Large intestine (tissue), 12 donors: ENCODE results near the gene TNXB. TPM values are rescaled to one million over a fixed set of nuclear protein-coding genes. Genes with fewer than 3 reads are reported as not detected.

Source experiments
- DNase-seq, 2 donors: peaks; one replicate each; pipeline versions ENCODE4 v3.0.0 to v3.0.0-alpha.2; 2013
- H3K27ac ChIP-seq: one replicate; pipeline ENCODE4 v1.5.1; 2013; ENCODE audit warnings: low read length
- H3K27me3 ChIP-seq: 2 replicates; pipeline ENCODE4 v1.6.1; 2013; ENCODE audit warnings: low read length; ENCODE audit not compliant: control insufficient read depth, insufficient read depth
- H3K36me3 ChIP-seq: 2 replicates; pipeline ENCODE4 v1.6.1; 2013; ENCODE audit warnings: low read length; ENCODE audit not compliant: control insufficient read depth, insufficient read depth
- H3K4me1 ChIP-seq: one replicate; pipeline ENCODE4 v1.6.1; 2013; ENCODE audit warnings: low read length; ENCODE audit not compliant: control insufficient read depth, insufficient read depth
- H3K4me3 ChIP-seq: one replicate; pipeline ENCODE4 v1.5.1; 2013; ENCODE audit warnings: low read length
- H3K9me3 ChIP-seq: one replicate; pipeline ENCODE4 v1.6.1; 2013; ENCODE audit warnings: mild to moderate bottlenecking, low read depth, low read length, moderate library complexity; ENCODE audit not compliant: control insufficient read depth
- WGBS: methylation state at CpG from one replicate; pipeline ENCODE4 v1.1.5; 2013; ENCODE audit warnings: low lambda C conversion rate; ENCODE audit not compliant: insufficient coverage; 5-methylcytosine and 5-hydroxymethylcytosine counted together
- long read RNA-seq, 11 donors: transcript quantifications; one replicate each; lab custom pipeline, GENCODE V29; 2026
- polyA plus RNA-seq: library from polyadenylated mRNA; unstranded; fragments of 120-200 nt; gene quantifications from one replicate; pipeline ENCODE4 v1.2.1, GENCODE V29; 2013

TNXB gene
- polyA plus RNA-seq = 17.5 TPM
- long read RNA-seq, donor 1 = 0 reads
- long read RNA-seq, donor 2 = 0 reads
- long read RNA-seq, donor 3 = 0 reads
- long read RNA-seq, donor 4 = 0 reads
- long read RNA-seq, donor 5 = 0 reads
- long read RNA-seq, donor 6, partial matches to known transcripts = 0 of 2 reads
- long read RNA-seq, donor 6, other reads (novel, unspliced or antisense) = 0 of 2 reads
- long read RNA-seq, donor 7, partial matches to known transcripts = 64 of 65 reads
- long read RNA-seq, donor 7, other reads (novel, unspliced or antisense) = 0 of 65 reads
- long read RNA-seq, donor 8 = 0 reads
- long read RNA-seq, donor 9 = 0 reads
- long read RNA-seq, donor 10 = 0 reads
- long read RNA-seq, donor 11 = 0 reads

GRCh38 chr6:32109114-32109764, at the start of gene TNXB:
TNXB (minus strand) TSS chr6:32109338; CDS start chr6:32098198, 11,140 bp downstream.
- H3K9me3 ChIP-seq = no peaks in the 10 kb centered on the region
- WGBS = 33% methylated on average over 1 of the region's 12 CpGs
- no peaks in the 10 kb centered on the region for H3K27me3 ChIP-seq
- DNase-seq = peak in 1 of 2 donors; percentile 52
- H3K36me3 ChIP-seq = no peaks in the 10 kb centered on the region
- H3K27ac ChIP-seq = no peak within 1 kb of the TSS
- peak within 1 kb of the TSS; percentile 26 for H3K4me3 ChIP-seq
- H3K4me1 ChIP-seq = peaks cover 34% of the 10 kb centered on the region

- Histone ChIP-seq H3K27me3 (no peaks in the 10 kb centered on the region), H3K9me3 (no peaks in the 10 kb centered on the region), H3K4me1 (peaks cover 15% of the 10 kb centered on the region), H3K27ac (no peak overlapping the region), H3K36me3 (peaks cover 33% of the 10 kb centered on the region), H3K4me3 (no peak overlapping the region)
- DNase-seq = no peak
These were observed 48.9 kb upstream of the TNXB start for GRCh38 chr6:32158052-32158451.

- DNase-seq = no peak
- H3K27ac ChIP-seq = no peak overlapping the region
- H3K9me3 ChIP-seq = no peaks in the 10 kb centered on the region
- WGBS = no CpG with 5 or more reads among the region's 9 CpGs
- H3K4me1 ChIP-seq = peaks cover 26% of the 10 kb centered on the region
- peaks cover 28% of the 10 kb centered on the region for H3K36me3 ChIP-seq
- H3K4me3 ChIP-seq = no peak overlapping the region
- no peaks in the 10 kb centered on the region for H3K27me3 ChIP-seq
These were observed 47.8 kb upstream of the TNXB start for GRCh38 chr6:32156891-32157290.

GRCh38 chr6:32154514-32155161, 45.5 kb upstream of the TNXB start:
- Histone ChIP-seq H3K9me3 (no peaks in the 10 kb centered on the region), H3K27ac (peak overlapping the region; percentile 95), H3K4me3 (peak overlapping the region; percentile 86), H3K36me3 (peaks cover 28% of the 10 kb centered on the region), H3K4me1 (peaks cover 27% of the 10 kb centered on the region), H3K27me3 (peaks cover 4% of the 10 kb centered on the region)
- no CpG with 5 or more reads among the region's 34 CpGs for WGBS
- DNase-seq = peak; percentile 81 to 89

- peaks cover 6% of the 10 kb centered on the region for H3K9me3 ChIP-seq
- peak within 1 kb of the TSS; percentile 86 for H3K4me3 ChIP-seq
- peaks cover 31% of the 10 kb centered on the region for H3K4me1 ChIP-seq
- H3K27me3 ChIP-seq = peaks cover 9% of the 10 kb centered on the region
- H3K27ac ChIP-seq = peak within 1 kb of the TSS; percentile 95
- no CpG with 5 or more reads among the region's 52 CpGs for WGBS
- DNase-seq = peak; percentile 92 to 93
- H3K36me3 ChIP-seq = peaks cover 28% of the 10 kb centered on the region
These were observed 44.7 kb upstream of the TNXB start, which contains the start of gene PPT2 for GRCh38 chr6:32153564-32154513. PPT2 (plus strand) TSS chr6:32154141; CDS start chr6:32154595, 454 bp downstream.

GRCh38 chr6:32152769-32153563, 43.8 kb upstream of the TNXB start:
- peaks cover 11% of the 10 kb centered on the region for H3K27me3 ChIP-seq
- peak overlapping the region; percentile 95 for H3K27ac ChIP-seq
- peaks cover 7% of the 10 kb centered on the region for H3K9me3 ChIP-seq
- H3K36me3 ChIP-seq = peaks cover 20% of the 10 kb centered on the region
- peak; percentile 48 to 78 for DNase-seq
- 13% methylated on average over 3 of the region's 35 CpGs for WGBS
- H3K4me3 ChIP-seq = peak overlapping the region; percentile 86
- peaks cover 36% of the 10 kb centered on the region for H3K4me1 ChIP-seq

GRCh38 chr6:32151863-32152768, 43.0 kb upstream of the TNXB start, which contains the start of gene PRRT1:
PRRT1 (minus strand) TSS chr6:32151939; CDS start chr6:32151827, 112 bp downstream.
- no CpG with 5 or more reads among the region's 24 CpGs for WGBS
- H3K4me1 ChIP-seq = peaks cover 36% of the 10 kb centered on the region

GRCh38 chr6:32151181-32151862, 42.2 kb upstream of the TNXB start:
- Histone ChIP-seq H3K27me3 (peaks cover 11% of the 10 kb centered on the region), H3K4me1 (peaks cover 36% of the 10 kb centered on the region), H3K9me3 (peaks cover 7% of the 10 kb centered on the region), H3K36me3 (peaks cover 8% of the 10 kb centered on the region), H3K4me3 (peak overlapping the region; percentile 22), H3K27ac (no peak overlapping the region)
- no CpG with 5 or more reads among the region's 8 CpGs for WGBS
- DNase-seq = peak in 1 of 2 donors; percentile 31

More at GRCh38 chr6:32151863-32152768, 43.0 kb upstream of the TNXB start, which contains the start of gene PRRT1:
- Histone ChIP-seq H3K36me3 (peaks cover 14% of the 10 kb centered on the region), H3K27ac (peak within 1 kb of the TSS; percentile 95), H3K4me3 (peak within 1 kb of the TSS; percentile 86), H3K9me3 (peaks cover 7% of the 10 kb centered on the region), H3K27me3 (peaks cover 11% of the 10 kb centered on the region)
- DNase-seq = peak in 1 of 2 donors; percentile 73
